SU-DHL-6 (cell line): Measurements from ENCODE around the gene KCND2.
A peak's percentile ranks its signal among the peaks of the same experiment; 100 is the strongest.

Source experiments
- H2AFZ ChIP-seq: fragments of 200-600 bp; sonication (generic); 2 replicates; pipeline ENCODE4 v1.6.1; 2014; ENCODE audit warnings: low read depth, mild to moderate bottlenecking, moderate library complexity, mixed read lengths, antibody characterized with exemption, low read length; ENCODE audit not compliant: severe bottlenecking
- H3F3A ChIP-seq: fragments of 200-600 bp; shearing (Covaris generic); 2 replicates; pipeline ENCODE4 v1.6.0; 2016; ENCODE audit warnings: antibody characterized with exemption, mild to moderate bottlenecking; ENCODE audit not compliant: insufficient read depth
- H3K27ac ChIP-seq: fragments of 200-600 bp; sonication (generic); 2 replicates; pipeline ENCODE4 v1.5.1; 2016; ENCODE audit warnings: low read depth, mild to moderate bottlenecking, low read length, moderate library complexity, mixed read lengths
- H3K27me3 ChIP-seq: fragments of 200-600 bp; sonication (generic), shearing (Covaris generic); 2 replicates; pipeline ENCODE4 v1.6.0; 2014; ENCODE audit warnings: mild to moderate bottlenecking, low read length
- H3K36me3 ChIP-seq: fragments of 200-600 bp; sonication (generic); 2 replicates; pipeline ENCODE4 v1.6.1; 2014; ENCODE audit warnings: mild to moderate bottlenecking, low read length, mixed read lengths
- H3K4me2 ChIP-seq: fragments of 300-600, 200-600 bp; shearing (Covaris generic), sonication (generic); 2 replicates; pipeline ENCODE4 v1.6.0; 2014; ENCODE audit warnings: low read length, low read depth, mild to moderate bottlenecking; ENCODE audit not compliant: poor library complexity, severe bottlenecking
- H3K4me3 ChIP-seq: fragments of 200-600 bp; sonication (generic); 2 replicates; pipeline ENCODE4 v1.5.1; 2014; ENCODE audit warnings: antibody characterized with exemption, low read length, mild to moderate bottlenecking, mixed read lengths; ENCODE audit not compliant: insufficient read depth, poor library complexity, severe bottlenecking
- H3K79me2 ChIP-seq: fragments of 200-600 bp; sonication (generic); 2 replicates; pipeline ENCODE4 v1.6.1; 2014; ENCODE audit warnings: mild to moderate bottlenecking, low read length, moderate library complexity; ENCODE audit not compliant: insufficient read depth
- H3K9ac ChIP-seq: fragments of 200-600 bp; sonication (generic); 2 replicates; pipeline ENCODE4 v1.7.0; 2014; ENCODE audit warnings: mild to moderate bottlenecking, low read length
- H3K9me2 ChIP-seq: fragments of 200-600 bp; sonication (generic); replicated peaks from 2 replicates; pipeline ENCODE4 v1.6.1; 2014; ENCODE audit warnings: low read length; ENCODE audit not compliant: insufficient read depth
- H3K9me3 ChIP-seq: fragments of 200-600 bp; sonication (generic); 2 replicates; pipeline ENCODE4 v1.6.1; 2014; ENCODE audit warnings: low read length, mixed read lengths; ENCODE audit not compliant: insufficient read depth
- H4K20me1 ChIP-seq: fragments of 200-600 bp; sonication (generic); 2 replicates; pipeline ENCODE4 v1.6.1; 2014; ENCODE audit warnings: low read depth, mild to moderate bottlenecking, antibody characterized with exemption, low read length, moderate library complexity, mixed read lengths
- CTCF ChIP-seq: fragments of 200-600 bp; sonication (generic); IDR thresholded peaks from one replicate; pipeline ENCODE4 v1.5.1; 2017; ENCODE audit warnings: antibody characterized with exemption, mild to moderate bottlenecking, low read length, moderate library complexity; ENCODE audit not compliant: insufficient read depth, poor library complexity, severe bottlenecking
- EZH2phosphoT487 ChIP-seq: fragments of 200-600 bp; sonication (generic), shearing (Covaris generic); conservative IDR thresholded peaks from 2 replicates; pipeline ENCODE4 v1.6.1; 2018; ENCODE audit warnings: mild to moderate bottlenecking, antibody characterized with exemption, low read length, moderate library complexity, mixed read lengths

KCND2 gene

GRCh38 chr7:120553491-120553890 lies 280.5 kb downstream of the KCND2 start:
- Histone ChIP-seq H3K9me3 (no peaks in the 10 kb centered on the region), H3F3A (no peaks in the 10 kb centered on the region), H3K4me2 (no peak overlapping the region), H3K36me3 (no peaks in the 10 kb centered on the region), H3K9me2 (no peaks in the 10 kb centered on the region), H3K27ac (no peak overlapping the region), H2AFZ (no peak overlapping the region), H3K27me3 (no peaks in the 10 kb centered on the region), H3K9ac (no peak overlapping the region), H3K4me3 (no peak overlapping the region), H4K20me1 (no peaks in the 10 kb centered on the region), H3K79me2 (no peaks in the 10 kb centered on the region)
- TF ChIP-seq EZH2phosphoT487 (no peak), CTCF (no peak)

- Histone ChIP-seq H3K9me2 (no peaks in the 10 kb centered on the region), H4K20me1 (no peaks in the 10 kb centered on the region), H3K4me2 (no peak overlapping the region), H3K79me2 (no peaks in the 10 kb centered on the region), H3F3A (no peaks in the 10 kb centered on the region), H2AFZ (no peak overlapping the region), H3K4me3 (no peak overlapping the region), H3K9me3 (no peaks in the 10 kb centered on the region), H3K27ac (no peak overlapping the region), H3K9ac (no peak overlapping the region), H3K27me3 (no peaks in the 10 kb centered on the region), H3K36me3 (no peaks in the 10 kb centered on the region)
- no peak for TF ChIP-seq EZH2phosphoT487
- TF ChIP-seq CTCF = peak; percentile 50
Measured at GRCh38 chr7:120554960-120555571, 282.1 kb downstream of the KCND2 start.

GRCh38 chr7:120564145-120564544 lies 291.2 kb downstream of the KCND2 start:
- H3K4me2 ChIP-seq = no peak overlapping the region
- H3K4me3 ChIP-seq = no peak overlapping the region

More at GRCh38 chr7:120564145-120564544, 291.2 kb downstream of the KCND2 start:
- no peak for TF ChIP-seq CTCF
- no peak for TF ChIP-seq EZH2phosphoT487
- H3K9me2 ChIP-seq = no peaks in the 10 kb centered on the region
- no peak overlapping the region for H2AFZ ChIP-seq
- no peak overlapping the region for H3K9ac ChIP-seq
- H3K36me3 ChIP-seq = no peaks in the 10 kb centered on the region
- no peaks in the 10 kb centered on the region for H3F3A ChIP-seq
- H3K9me3 ChIP-seq = no peaks in the 10 kb centered on the region
- H3K79me2 ChIP-seq = no peaks in the 10 kb centered on the region
- no peak overlapping the region for H3K27ac ChIP-seq
- no peaks in the 10 kb centered on the region for H4K20me1 ChIP-seq
- H3K27me3 ChIP-seq = no peaks in the 10 kb centered on the region
